Measurements from ENCODE around the gene CHST5. TPM values are rescaled to one million over a fixed set of nuclear protein-coding genes. Genes with fewer than 3 reads are reported as not detected.
A peak's percentile ranks its signal among the peaks of the same experiment; 100 is the strongest.

CHST5 gene
- total and polyA plus RNA-seq, 2 of the 8 experiments (the other 6 are each of a cell fraction or from before 2014, with no cell fraction given) = 0.13 to 0.23 TPM

- 0 out of 2 replicates have a peak overlapping the region, but pooled peaks have one; percentile 14 for H2BK12ac ChIP-seq (ENCODE audit: low read depth, low read length)
- H3K79me1 ChIP-seq (ENCODE audit: low read depth, low read length) = no peaks in the 10 kb centered on the region; the same call in 1 of the 2 replicates
- H4K5ac ChIP-seq (ENCODE audit: insufficient read length, low read depth, low read length) = no peak overlapping the region
- no peak overlapping the region for H3K4me3 ChIP-seq (ENCODE audit: extremely low read depth in 1 of 4, insufficient read depth in 2 of 4, low read depth in 3 of 4, low read length in 4 of 4)
- CTCF ChIA-PET (ENCODE audit: partially characterized antibody) = interaction anchor here (0.6 kb wide), 3 partner anchors 76 to 1994 kb away, joined by 3 read pairs; no protein-coding TSS in a partner anchor
- H3K9ac ChIP-seq (replicated peaks in 1 of 4; ENCODE audit: extremely low read depth in 1 of 4, low read depth in 3 of 4, low read length in 3 of 4) = no peak overlapping the region
- H3K56ac ChIP-seq (replicated peaks; ENCODE audit: insufficient read length, low read depth, low read length) = no peak overlapping the region
- H3K36me3 ChIP-seq (ENCODE audit: control insufficient read depth in 2 of 4, insufficient read depth in 4 of 4, low read length in 3 of 4) = peaks cover 0 to 5% (median 1%) of the 10 kb centered on the region in 4 experiments; a peak in 3 of 8 replicates
- H4K91ac ChIP-seq (replicated peaks; ENCODE audit: insufficient read length, low read length) = no peak overlapping the region
- H3K9me3 ChIP-seq (ENCODE audit: insufficient read depth in 2 of 2, low read depth in 1 of 2, low read length in 1 of 2) = no peaks in the 10 kb centered on the region
- H3K18ac ChIP-seq (ENCODE audit: extremely low read depth, low read length) = no peak overlapping the region
- no peak for FAIRE-seq
- H2AK5ac ChIP-seq (ENCODE audit: low read depth, low read length) = no peak overlapping the region
- 94% methylated on average over 3 of the region's 3 CpGs; no CpG with 5 or more reads in 1 of the 2 experiments for WGBS, 2 experiments (ENCODE audit: extremely low coverage in 1 of 2, insufficient coverage in 1 of 2, insufficient read length in 1 of 2, insufficient replicate concordance in 2 of 2, low coverage in 1 of 2, low lambda C conversion rate in 2 of 2, missing lambda C conversion rate in 1 of 2)
- H3K4me1 ChIP-seq (replicated peaks in 1 of 4; ENCODE audit: control insufficient read depth in 3 of 4, insufficient read depth in 4 of 4, low read length in 3 of 4) = no peaks in the 10 kb centered on the region; a peak in 1 of 7 replicates
- TF ChIP-seq HDAC2 (IDR thresholded peaks at IDR 0.05; ENCODE audit: borderline replicate concordance in 1 of 2, low read depth in 2 of 2, low read length in 2 of 2) = no peak
- H3K4ac ChIP-seq (replicated peaks; ENCODE audit: insufficient read length, low read depth, low read length) = no peak overlapping the region
- no peak overlapping the region for H4K8ac ChIP-seq (ENCODE audit: extremely low read depth, insufficient read depth, low read length)
- H3K27ac ChIP-seq (ENCODE audit: low read depth, low read length) = no peak overlapping the region
- H3K23me2 ChIP-seq (ENCODE audit: low read depth, low read length) = no peaks in the 10 kb centered on the region
- no peak overlapping the region for H2BK15ac ChIP-seq (ENCODE audit: low read length)
- H2AFZ ChIP-seq (ENCODE audit: low read length) = no peak overlapping the region
- H3K4me2 ChIP-seq (ENCODE audit: insufficient read depth in 1 of 2, low read depth in 2 of 2, low read length in 2 of 2) = no peak overlapping the region
- H3K23ac ChIP-seq (ENCODE audit: insufficient read length) = no peak overlapping the region
- POLR2A ChIA-PET (ENCODE audit: partially characterized antibody) = no interaction called here
- H3K14ac ChIP-seq (ENCODE audit: insufficient read length) = no peak overlapping the region
- no peak overlapping the region for H2BK20ac ChIP-seq (ENCODE audit: low read length)
- H3K79me2 ChIP-seq (ENCODE audit: control insufficient read depth in 1 of 2, insufficient read depth in 2 of 2, low read length in 2 of 2) = no peaks in the 10 kb centered on the region
- H4K20me1 ChIP-seq (replicated peaks in 1 of 2; ENCODE audit: control insufficient read depth in 1 of 2, insufficient read depth in 2 of 2, low read length in 2 of 2) = no peaks in the 10 kb centered on the region
- H2BK5ac ChIP-seq (ENCODE audit: low read depth, low read length) = no peak overlapping the region
- H2BK120ac ChIP-seq (replicated peaks; ENCODE audit: low read depth, low read length) = no peak overlapping the region
- DNase-seq (ENCODE audit: low read depth in 1 of 2, low spot score in 2 of 2) = no peak
- H3K27me3 ChIP-seq (replicated peaks in 1 of 4; ENCODE audit: control insufficient read depth in 3 of 4, extremely low read depth in 1 of 4, insufficient read depth in 3 of 4, low read length in 3 of 4) = no peaks in the 10 kb centered on the region
These were observed 48.2 kb upstream of the CHST5 start for GRCh38 chr16:75584108-75584507.

Measured in H1 (cell line).